H1 (cell line): ENCODE measurements around the gene RTL9. TPM values are rescaled to one million over a fixed set of nuclear protein-coding genes. Genes with fewer than 3 reads are reported as not detected.

Source experiments
- CTCF ChIA-PET: fragments of 300-600 bp; sonication (Branson Sonifier 250); formaldehyde crosslinking; loops from one replicate; lab custom pipeline; 2021; ENCODE audit not compliant: partially characterized antibody; lab: Charles Lee
- POLR2A ChIA-PET: fragments of 300-600 bp; sonication (Branson Sonifier 250); formaldehyde crosslinking; loops from one replicate; lab custom pipeline; 2021; ENCODE audit warnings: inconsistent platforms; ENCODE audit not compliant: partially characterized antibody; lab: Charles Lee
- DNase-seq, 2 experiments: peaks; one replicate each; pipeline versions ENCODE4 v3.0.0 to v3.0.0-alpha.2; 2010 to 2022; ENCODE audit warnings: low spot score in 2 of 2, low read depth in 1 of 2, mixed read lengths in 1 of 2
- FAIRE-seq: peaks from 2 replicates; lab custom pipeline; 2011; peaks lifted over from hg19 to GRCh38; lab: Jason Lieb, UNC
- H2AFZ ChIP-seq: 2 replicates; pipeline ENCODE4 v1.8.1; 2012; ENCODE audit warnings: low read length, inconsistent platforms
- H2AK5ac ChIP-seq: 2 replicates; pipeline ENCODE4 v1.6.1; 2013; ENCODE audit warnings: low read depth, low read length
- H2BK120ac ChIP-seq: replicated peaks from 2 replicates; pipeline ENCODE3; 2013; ENCODE audit warnings: low read depth, low read length, inconsistent platforms
- H2BK12ac ChIP-seq: 2 replicates; pipeline ENCODE4 v1.6.1; 2013; ENCODE audit warnings: low read depth, low read length
- H2BK15ac ChIP-seq: 2 replicates; pipeline ENCODE4 v1.6.1; 2013; ENCODE audit warnings: low read length
- H2BK20ac ChIP-seq: 2 replicates; pipeline ENCODE4 v1.6.1; 2013; ENCODE audit warnings: low read length
- H2BK5ac ChIP-seq: 2 replicates; pipeline ENCODE4 v1.6.1; 2013; ENCODE audit warnings: low read depth, low read length
- H3K14ac ChIP-seq: 2 replicates; pipeline ENCODE4 v1.6.1; 2013; ENCODE audit warnings: inconsistent platforms; ENCODE audit not compliant: insufficient read length
- H3K18ac ChIP-seq: 2 replicates; pipeline ENCODE4 v1.6.1; 2013; ENCODE audit warnings: low read length; ENCODE audit errors: extremely low read depth
- H3K23ac ChIP-seq: 2 replicates; pipeline ENCODE4 v1.6.1; 2013; ENCODE audit warnings: inconsistent platforms; ENCODE audit not compliant: insufficient read length
- H3K23me2 ChIP-seq: 2 replicates; pipeline ENCODE4 v1.6.1; 2013; ENCODE audit warnings: low read depth, low read length
- H3K27ac ChIP-seq: 2 replicates; pipeline ENCODE4 v1.6.1; 2011; ENCODE audit warnings: low read depth, low read length, inconsistent platforms
- H3K27me3 ChIP-seq, 4 experiments: replicated peaks in 1 of 4; 1 replicate in 1 of 4; 2 replicates in 3 of 4; pipeline versions ENCODE4 v1.6.1 to v1.8.1; 2011 to 2013; ENCODE audit warnings: low read length in 3 of 4, mild to moderate bottlenecking in 3 of 4, inconsistent platforms in 2 of 4, mixed read lengths in 2 of 4, moderate library complexity in 1 of 4; ENCODE audit not compliant: control insufficient read depth in 3 of 4, insufficient read depth in 3 of 4; ENCODE audit errors: extremely low read depth in 1 of 4
- H3K36me3 ChIP-seq, 4 experiments: 2 replicates each; pipeline versions ENCODE4 v1.6.1 to v1.8.1; 2011 to 2013; ENCODE audit warnings: mild to moderate bottlenecking in 4 of 4, low read length in 3 of 4, moderate library complexity in 2 of 4, control low read depth in 1 of 4, inconsistent platforms in 1 of 4; ENCODE audit not compliant: insufficient read depth in 4 of 4, control insufficient read depth in 2 of 4
- H3K4ac ChIP-seq: replicated peaks from 2 replicates; pipeline ENCODE3; 2013; ENCODE audit warnings: low read length, low read depth, mixed read lengths, inconsistent platforms; ENCODE audit not compliant: insufficient read length
- H3K4me1 ChIP-seq, 4 experiments: replicated peaks in 1 of 4; 1 replicate in 1 of 4; 2 replicates in 3 of 4; pipeline versions ENCODE4 v1.6.1 to v1.8.1; 2011 to 2013; ENCODE audit warnings: low read length in 3 of 4, inconsistent platforms in 2 of 4, mixed read lengths in 1 of 4; ENCODE audit not compliant: insufficient read depth in 4 of 4, control insufficient read depth in 3 of 4
- H3K4me2 ChIP-seq, 2 experiments: 2 replicates each; pipeline versions ENCODE4 v1.6.1 to v1.8.1; 2011 to 2013; ENCODE audit warnings: low read depth in 2 of 2, low read length in 2 of 2, control low read depth in 1 of 2, inconsistent platforms in 1 of 2, mild to moderate bottlenecking in 1 of 2; ENCODE audit not compliant: insufficient read depth in 1 of 2
- H3K4me3 ChIP-seq, 4 experiments: fragments of 200-600, 300-600 bp in 1 of 4; sonication (generic), shearing (Covaris generic), sonication (Bioruptor Twin) in 1 of 4; 2 replicates each; pipeline versions ENCODE4 v1.5.1 to v1.8.1; 2011 to 2016; ENCODE audit warnings: low read length in 4 of 4, low read depth in 3 of 4, control low read depth in 2 of 4, inconsistent platforms in 2 of 4, mild to moderate bottlenecking in 2 of 4, mixed read lengths in 1 of 4, moderate library complexity in 1 of 4; ENCODE audit not compliant: insufficient read depth in 2 of 4; ENCODE audit errors: extremely low read depth in 1 of 4
- H3K56ac ChIP-seq: replicated peaks from 2 replicates; pipeline ENCODE3; 2013; ENCODE audit warnings: low read depth, mild to moderate bottlenecking, mixed read lengths, low read length, inconsistent platforms; ENCODE audit not compliant: insufficient read length
- H3K79me1 ChIP-seq: 2 replicates; pipeline ENCODE4 v1.6.1; 2013; ENCODE audit warnings: low read depth, low read length, control low read depth
- H3K79me2 ChIP-seq, 2 experiments: 2 replicates each; pipeline versions ENCODE4 v1.6.1 to v1.8.1; 2012 to 2013; ENCODE audit warnings: low read length in 2 of 2, mild to moderate bottlenecking in 2 of 2, inconsistent platforms in 1 of 2; ENCODE audit not compliant: insufficient read depth in 2 of 2, control insufficient read depth in 1 of 2
- H3K9ac ChIP-seq, 4 experiments: replicated peaks in 1 of 4; 1 replicate in 1 of 4; 2 replicates in 3 of 4; pipeline versions ENCODE4 v1.6.1 to v1.8.1; 2011 to 2013; ENCODE audit warnings: low read depth in 3 of 4, low read length in 3 of 4, control low read depth in 2 of 4, mild to moderate bottlenecking in 2 of 4, moderate library complexity in 2 of 4, inconsistent platforms in 1 of 4; ENCODE audit errors: extremely low read depth in 1 of 4
- H3K9me3 ChIP-seq, 2 experiments: 2 replicates each; pipeline versions ENCODE4 v1.6.1 to v1.8.1; 2012 to 2013; ENCODE audit warnings: mild to moderate bottlenecking in 2 of 2, moderate library complexity in 2 of 2, control low read depth in 1 of 2, inconsistent platforms in 1 of 2, low read depth in 1 of 2, low read length in 1 of 2, mixed read lengths in 1 of 2; ENCODE audit not compliant: insufficient read depth in 2 of 2
- H4K20me1 ChIP-seq, 2 experiments: replicated peaks in 1 of 2; 2 replicates each; pipeline versions ENCODE3 to v1.8.1; 2011 to 2013; ENCODE audit warnings: inconsistent platforms in 2 of 2, low read length in 2 of 2, mild to moderate bottlenecking in 1 of 2; ENCODE audit not compliant: insufficient read depth in 2 of 2, control insufficient read depth in 1 of 2
- H4K5ac ChIP-seq: 2 replicates; pipeline ENCODE4 v1.6.1; 2013; ENCODE audit warnings: low read length, low read depth, mixed read lengths, inconsistent platforms; ENCODE audit not compliant: insufficient read length
- H4K8ac ChIP-seq: 2 replicates; pipeline ENCODE4 v1.8.0; 2013; ENCODE audit warnings: mild to moderate bottlenecking, moderate library complexity, low read length, inconsistent platforms; ENCODE audit not compliant: insufficient read depth; ENCODE audit errors: extremely low read depth
- H4K91ac ChIP-seq: replicated peaks from 2 replicates; pipeline ENCODE3; 2013; ENCODE audit warnings: low read length, mixed read lengths, inconsistent platforms; ENCODE audit not compliant: insufficient read length
- BACH1 ChIP-seq: IDR thresholded peaks from 2 replicates; pipeline ENCODE4 v1.6.1; 2012; ENCODE audit warnings: low read length, improper control_type of control experiment
- GTF2F1 ChIP-seq: IDR thresholded peaks from 2 replicates; pipeline ENCODE4 v1.6.1; 2012; ENCODE audit warnings: low read depth, low read length, improper control_type of control experiment, borderline replicate concordance
- PHF8 ChIP-seq: fragments of 200-600 bp; sonication (generic); conservative IDR thresholded peaks from 2 replicates; pipeline ENCODE4 v1.7.1; 2012; ENCODE audit warnings: low read depth, mild to moderate bottlenecking, inconsistent platforms, low read length, moderate library complexity
- WGBS, 2 experiments: shearing (Covaris generic) in 1 of 2; methylation state at CpG; one replicate each; pipeline versions ENCODE4 v1.1.6 to v1.1.7; 2013 to 2015; ENCODE audit warnings: low lambda C conversion rate in 2 of 2, mixed read lengths in 2 of 2, inconsistent platforms in 1 of 2, low coverage in 1 of 2, missing lambda C conversion rate in 1 of 2; ENCODE audit not compliant: insufficient replicate concordance in 2 of 2, insufficient coverage in 1 of 2, insufficient read length in 1 of 2; ENCODE audit errors: extremely low coverage in 1 of 2, missing lambda C conversion rate in 1 of 2; 5-methylcytosine and 5-hydroxymethylcytosine counted together
- polyA plus RNA-seq, 7 experiments: library from polyadenylated mRNA; depleted of rRNA in 3 of 7; stranded (reverse) in 5 of 7; unstranded in 2 of 7; fragments of >200 nt in 5 of 7; fragments of 200-250 nt in 2 of 7; gene quantifications; 1 replicate in 5 of 7; 2 replicates in 1 of 7; 4 replicates in 1 of 7; pipeline versions ENCODE4 v1.2.1 to v1.2.3, GENCODE V29; 2011 to 2013; ENCODE audit warnings: missing spikeins in 2 of 7, mixed read lengths in 2 of 7
- total RNA-seq: library from RNA; stranded (reverse); fragmentation: NEBNext Ultra II Directional; extraction: Animal tissue kit (Norgen Biotek cat#: 25700); gene quantifications from 2 replicates; pipeline ENCODE4 v1.2.1, GENCODE V29; 2021

RTL9 gene
- total and polyA plus RNA-seq, 2 of the 8 experiments (the other 6 are each of a cell fraction or from before 2014, with no cell fraction given), result 0.09 to 0.20 TPM

- Histone ChIP-seq H3K23me2 (no peaks in the 10 kb centered on the region), H3K4me3 (no peak overlapping the region), H3K18ac (no peak overlapping the region), H3K9ac (no peak overlapping the region), H4K5ac (no peak overlapping the region), H3K14ac (no peak overlapping the region), H3K36me3 (no peaks in the 10 kb centered on the region), H2BK20ac (no peak overlapping the region)
- DNase-seq, result no peak
- POLR2A ChIA-PET, result interaction anchor here (1.1 kb wide), 1 partner anchor 14 kb away, joined by 3 read pairs; no protein-coding TSS in a partner anchor
- TF ChIP-seq BACH1, result no peak
- no peak for TF ChIP-seq PHF8
- TF ChIP-seq GTF2F1, result no peak
- TF ChIP-seq, all 59 proteins: peak for 0
- H2BK15ac ChIP-seq, result no peak overlapping the region
- H2BK5ac ChIP-seq, result no peak overlapping the region
- CTCF ChIA-PET, result interaction anchor here (1.1 to 1.2 kb wide), 3 partner anchors 60 to 143 kb away, joined by 3 read pairs; no protein-coding TSS in a partner anchor
- no peak overlapping the region for H3K4ac ChIP-seq
- peaks cover 0 to 14% (median 2%) of the 10 kb centered on the region in 4 experiments; a peak in 3 of 7 replicates for H3K4me1 ChIP-seq
- peaks cover 0 to 85% of the 10 kb centered on the region in 2 experiments; a peak in 3 of 4 replicates for H3K79me2 ChIP-seq
- no peak overlapping the region for H2AK5ac ChIP-seq
- H2BK120ac ChIP-seq, result no peak overlapping the region
- H3K79me1 ChIP-seq, result no peaks in the 10 kb centered on the region
- H4K20me1 ChIP-seq, result peaks cover 0 to 3% of the 10 kb centered on the region in 2 experiments
- 60% methylated on average over 1 of the region's 1 CpG; no CpG with 5 or more reads in 1 of the 2 experiments for WGBS, 2 experiments
- H2AFZ ChIP-seq, result no peak overlapping the region
- H3K9me3 ChIP-seq, result no peaks in the 10 kb centered on the region
- no peak overlapping the region for H3K27ac ChIP-seq
- no peak overlapping the region for H4K8ac ChIP-seq
- no peak overlapping the region for H3K4me2 ChIP-seq
- H3K56ac ChIP-seq, result no peak overlapping the region
- H2BK12ac ChIP-seq, result no peak overlapping the region
- no peak overlapping the region for H4K91ac ChIP-seq
- no peak for FAIRE-seq
- H3K23ac ChIP-seq, result no peak overlapping the region
- no peaks in the 10 kb centered on the region for H3K27me3 ChIP-seq
Observed at GRCh38 chrX:110310896-110311295, 47.8 kb upstream of the RTL9 start.
